ENCODE data around the gene MMP17.

DNA sequence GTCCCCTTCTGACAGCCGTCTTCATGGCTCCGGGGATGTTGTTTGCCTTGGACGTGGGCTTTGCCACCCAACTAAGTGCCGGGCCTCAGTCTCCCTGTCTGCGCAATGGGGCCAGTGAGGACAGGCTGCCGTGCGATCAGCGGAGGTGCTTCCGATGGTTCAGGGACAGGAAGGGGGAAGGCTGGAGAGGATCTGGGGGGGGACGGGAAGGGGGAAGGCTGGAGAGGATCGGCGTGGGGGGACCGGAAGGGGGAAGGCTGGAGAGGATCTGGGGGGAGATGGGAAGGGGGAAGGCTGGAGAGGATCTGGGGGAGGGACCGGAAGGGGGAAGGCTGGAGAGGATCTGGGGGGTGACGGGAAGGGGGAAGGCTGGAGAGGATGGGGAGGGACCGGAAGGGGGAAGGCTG is 3.4 kb downstream of the MMP17 start:
- TF ChIP-seq CTCF (IDR thresholded peaks at IDR 0.05; ENCODE audit: low read length) (no peak), EZH2 (optimal IDR thresholded peaks at IDR 0.05; ENCODE audit: low read depth, low read length) (no peak)
